ENCODE data around the gene PROSER2.

DNA sequence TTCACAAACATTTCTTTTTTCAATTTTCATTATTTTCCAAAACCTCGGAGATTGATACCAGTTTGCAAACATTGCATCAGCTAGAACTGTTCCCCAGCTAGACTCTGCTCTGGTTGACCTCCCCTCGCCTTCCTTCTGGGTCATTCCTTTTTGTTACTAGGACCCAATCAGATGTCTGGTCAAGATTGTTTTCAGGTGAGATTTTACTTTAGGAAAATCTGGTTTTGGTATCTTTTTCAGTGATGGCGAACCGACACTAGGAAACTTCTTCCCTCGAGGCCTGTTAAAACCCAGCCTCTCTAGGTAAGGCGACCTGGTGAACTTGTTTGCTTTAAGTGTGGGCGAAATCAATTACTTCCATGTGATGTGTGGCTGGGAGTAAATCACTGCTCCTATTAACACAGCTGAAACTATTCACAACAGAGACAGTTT, 8.4 kb downstream of the PROSER2 start:
- TF ChIP-seq, protein P1, sequence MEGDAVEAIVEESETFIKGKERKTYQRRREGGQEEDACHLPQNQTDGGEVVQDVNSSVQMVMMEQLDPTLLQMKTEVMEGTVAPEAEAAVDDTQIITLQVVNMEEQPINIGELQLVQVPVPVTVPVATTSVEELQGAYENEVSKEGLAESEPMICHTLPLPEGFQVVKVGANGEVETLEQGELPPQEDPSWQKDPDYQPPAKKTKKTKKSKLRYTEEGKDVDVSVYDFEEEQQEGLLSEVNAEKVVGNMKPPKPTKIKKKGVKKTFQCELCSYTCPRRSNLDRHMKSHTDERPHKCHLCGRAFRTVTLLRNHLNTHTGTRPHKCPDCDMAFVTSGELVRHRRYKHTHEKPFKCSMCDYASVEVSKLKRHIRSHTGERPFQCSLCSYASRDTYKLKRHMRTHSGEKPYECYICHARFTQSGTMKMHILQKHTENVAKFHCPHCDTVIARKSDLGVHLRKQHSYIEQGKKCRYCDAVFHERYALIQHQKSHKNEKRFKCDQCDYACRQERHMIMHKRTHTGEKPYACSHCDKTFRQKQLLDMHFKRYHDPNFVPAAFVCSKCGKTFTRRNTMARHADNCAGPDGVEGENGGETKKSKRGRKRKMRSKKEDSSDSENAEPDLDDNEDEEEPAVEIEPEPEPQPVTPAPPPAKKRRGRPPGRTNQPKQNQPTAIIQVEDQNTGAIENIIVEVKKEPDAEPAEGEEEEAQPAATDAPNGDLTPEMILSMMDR (IDR thresholded peaks at IDR 0.05), result no peak
- no peak for TF ChIP-seq POLR2A (IDR thresholded peaks at IDR 0.05)

Measured in uterus (tissue), 2 donors.